Smooth muscle cell (in vitro differentiated cells): ENCODE results near the gene AKAP13. TPM values are rescaled to one million over a fixed set of nuclear protein-coding genes. Genes with fewer than 3 reads are reported as not detected.

Source experiments
- DNase-seq: peaks from one replicate; lab custom pipeline; 2025; ENCODE audit not compliant: unreplicated experiment; lab: John Stamatoyannopoulos, UW
- H2AFZ ChIP-seq: fragments of 200-600 bp; sonication (generic); 2 replicates; pipeline ENCODE4 v1.6.0; 2016; ENCODE audit warnings: antibody characterized with exemption, low read depth, mild to moderate bottlenecking
- H3F3A ChIP-seq: fragments of 200-600 bp; sonication (generic); 2 replicates; pipeline ENCODE4 v1.6.0; 2017; ENCODE audit warnings: antibody characterized with exemption, low read depth
- H3K27ac ChIP-seq: fragments of 200-600 bp; sonication (generic); 2 replicates; pipeline ENCODE4 v1.5.1; 2016; ENCODE audit warnings: low read depth, mild to moderate bottlenecking
- H3K27me3 ChIP-seq: fragments of 200-600 bp; sonication (generic); 2 replicates; pipeline ENCODE4 v1.6.1; 2016; ENCODE audit warnings: low read depth, mild to moderate bottlenecking
- H3K36me3 ChIP-seq: fragments of 200-600 bp; sonication (generic); 2 replicates; pipeline ENCODE4 v1.5.1; 2016; ENCODE audit warnings: low read depth
- H3K4me1 ChIP-seq: fragments of 200-600 bp; sonication (generic); 2 replicates; pipeline ENCODE4 v1.5.1; 2016; ENCODE audit warnings: low read depth
- H3K4me2 ChIP-seq: fragments of 200-600 bp; sonication (generic); 2 replicates; pipeline ENCODE4 v1.6.0; 2016; ENCODE audit warnings: mild to moderate bottlenecking
- H3K4me3 ChIP-seq: fragments of 200-600 bp; sonication (generic); 2 replicates; pipeline ENCODE4 v1.5.1; 2016; ENCODE audit warnings: mild to moderate bottlenecking
- H3K79me2 ChIP-seq: fragments of 200-600 bp; sonication (generic); 2 replicates; pipeline ENCODE4 v1.6.0; 2016; ENCODE audit warnings: low read depth, mild to moderate bottlenecking
- H3K9ac ChIP-seq: fragments of 200-600 bp; sonication (generic); 2 replicates; pipeline ENCODE4 v1.6.0; 2016; ENCODE audit warnings: low read depth
- H3K9me3 ChIP-seq: fragments of 200-600 bp; sonication (generic); replicated peaks from 2 replicates; pipeline ENCODE4 v1.5.1; 2016; ENCODE audit warnings: low read depth
- H4K20me1 ChIP-seq: fragments of 200-600 bp; sonication (generic); 2 replicates; pipeline ENCODE4 v1.6.0; 2016; ENCODE audit warnings: low read depth
- CTCF ChIP-seq: fragments of 200-600 bp; sonication (generic); IDR thresholded peaks from 2 replicates; pipeline ENCODE4 v1.5.1; 2017; ENCODE audit warnings: borderline replicate concordance, mild to moderate bottlenecking, antibody characterized with exemption; ENCODE audit not compliant: insufficient read depth, poor library complexity, severe bottlenecking
- WGBS: methylation state at CpG from one replicate; pipeline ENCODE4 v1.1.7; 2016; ENCODE audit warnings: low lambda C conversion rate; 5-methylcytosine and 5-hydroxymethylcytosine counted together
- polyA plus RNA-seq: library from polyadenylated mRNA; unstranded; fragments of >200 nt; fragmentation: Nextera tagmentation; extraction: Ambion mirVana; gene quantifications from 2 replicates; pipeline ENCODE4 v1.2.1, GENCODE V29; 2016
- total RNA-seq: library from RNA; depleted of rRNA; stranded (reverse); fragments of >200 nt; gene quantifications from 2 replicates; pipeline ENCODE4 v1.2.3, GENCODE V29; 2014

Gene AKAP13
- total and polyA plus RNA-seq, 2 experiments from 2014 or later = 43.3 to 63.5 TPM

DNA sequence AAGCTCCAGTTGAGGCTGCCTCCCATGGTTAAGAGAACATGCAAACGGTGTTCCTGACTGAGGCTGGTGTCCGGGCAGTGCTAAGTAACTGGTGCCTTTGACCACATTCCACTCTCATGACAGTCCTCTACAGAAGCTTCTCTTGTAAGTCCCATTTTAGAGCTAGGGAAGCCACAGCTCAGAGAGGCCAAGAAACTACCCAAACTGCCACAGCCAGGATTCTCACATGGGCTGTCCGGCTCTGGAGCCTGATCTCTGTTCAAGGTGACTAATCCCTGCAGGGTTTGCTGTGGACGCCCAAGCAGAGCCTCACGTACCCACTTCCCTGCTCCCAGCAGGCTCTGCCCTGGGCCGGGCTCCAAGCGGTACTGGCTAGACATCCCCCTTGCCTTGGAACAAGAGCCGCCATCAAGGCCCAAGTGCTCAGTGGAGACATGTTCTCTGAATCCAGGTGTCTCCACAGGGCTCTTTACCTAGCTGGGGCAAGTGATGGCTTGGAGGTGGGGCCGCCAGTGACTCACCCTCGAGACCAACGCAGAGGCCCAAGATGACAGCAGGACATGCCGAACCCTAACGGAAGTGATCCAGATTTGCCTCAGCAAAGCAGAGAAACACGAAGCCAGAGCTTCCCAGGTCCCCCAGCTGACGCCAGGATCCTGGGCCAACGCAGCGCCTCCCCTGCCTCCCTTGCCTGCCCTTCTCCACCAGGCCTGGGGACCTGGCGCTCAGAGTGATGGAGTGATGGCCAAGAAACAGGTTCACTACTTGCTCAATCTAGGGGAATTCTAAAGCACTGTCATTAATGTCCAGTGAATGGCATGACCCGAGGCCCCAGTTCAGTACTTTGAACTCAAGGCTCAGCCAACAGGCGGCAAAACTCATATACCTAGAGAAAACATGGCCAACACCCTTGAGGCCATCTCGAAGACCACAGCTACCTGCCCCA, 390.0 kb downstream of the AKAP13 start:
- WGBS = 82% methylated on average over 21 of the region's 21 CpGs
- Histone ChIP-seq H3K4me2 (no peak overlapping the region), H3K27ac (no peak overlapping the region), H4K20me1 (peaks cover 77% of the 10 kb centered on the region), H3F3A (no peaks in the 10 kb centered on the region), H2AFZ (no peak overlapping the region), H3K9me3 (no peaks in the 10 kb centered on the region), H3K9ac (no peak overlapping the region), H3K79me2 (peaks cover 8% of the 10 kb centered on the region), H3K27me3 (no peaks in the 10 kb centered on the region), H3K4me1 (peaks cover 9% of the 10 kb centered on the region), H3K36me3 (no peaks in the 10 kb centered on the region), H3K4me3 (no peak overlapping the region)
- no peak for DNase-seq
- TF ChIP-seq CTCF = no peak

GRCh38 chr15:85771271-85771670, 390.9 kb downstream of the AKAP13 start:
- no peak for DNase-seq
- H3K4me3 ChIP-seq = no peak overlapping the region
- no peak overlapping the region for H3K4me2 ChIP-seq
- no peak overlapping the region for H2AFZ ChIP-seq
- no peaks in the 10 kb centered on the region for H3K9me3 ChIP-seq
- H3K27ac ChIP-seq = no peak overlapping the region
- H3F3A ChIP-seq = no peaks in the 10 kb centered on the region
- no peaks in the 10 kb centered on the region for H3K27me3 ChIP-seq
- no peaks in the 10 kb centered on the region for H3K36me3 ChIP-seq
- H4K20me1 ChIP-seq = peaks cover 74% of the 10 kb centered on the region
- H3K9ac ChIP-seq = no peak overlapping the region
- peaks cover 16% of the 10 kb centered on the region for H3K79me2 ChIP-seq
- no peak for TF ChIP-seq CTCF
- 96% methylated on average over 5 of the region's 5 CpGs for WGBS
- peaks cover 3% of the 10 kb centered on the region for H3K4me1 ChIP-seq

GRCh38 chr15:85771781-85772445, 391.5 kb downstream of the AKAP13 start:
- Histone ChIP-seq H3K4me3 (no peak overlapping the region), H3K27ac (no peak overlapping the region)
- WGBS = 89% methylated on average over 13 of the region's 13 CpGs

More at GRCh38 chr15:85771781-85772445, 391.5 kb downstream of the AKAP13 start:
- no peak overlapping the region for H3K9ac ChIP-seq
- no peaks in the 10 kb centered on the region for H3K27me3 ChIP-seq
- peaks cover 23% of the 10 kb centered on the region for H3K79me2 ChIP-seq
- no peaks in the 10 kb centered on the region for H3K36me3 ChIP-seq
- H3K9me3 ChIP-seq = no peaks in the 10 kb centered on the region
- peaks cover 74% of the 10 kb centered on the region for H4K20me1 ChIP-seq
- no peak for DNase-seq
- no peaks in the 10 kb centered on the region for H3F3A ChIP-seq
- H2AFZ ChIP-seq = no peak overlapping the region
- H3K4me2 ChIP-seq = no peak overlapping the region
- no peak for TF ChIP-seq CTCF
- H3K4me1 ChIP-seq = no peaks in the 10 kb centered on the region
